Ishikawa (cell line): ENCODE results near the gene AMMECR1L.
A peak's percentile ranks its signal among the peaks of the same experiment; 100 is the strongest.

Experiments used
- CEBPB ChIP-seq: IDR thresholded peaks from 2 replicates; pipeline ENCODE4 v1.6.1; 2012
- CREB1 ChIP-seq: IDR thresholded peaks from 2 replicates; pipeline ENCODE4 v1.6.1; 2012; ENCODE audit warnings: low read depth
- EGR1 ChIP-seq: IDR thresholded peaks from 2 replicates; pipeline ENCODE4 v1.6.1; 2012
- EP300 ChIP-seq: IDR thresholded peaks from 2 replicates; pipeline ENCODE4 v1.6.1; 2012; ENCODE audit warnings: borderline replicate concordance
- FOXM1 ChIP-seq: IDR thresholded peaks from 2 replicates; pipeline ENCODE4 v1.6.1; 2012; ENCODE audit warnings: low read depth, borderline replicate concordance
- NFIC ChIP-seq: IDR thresholded peaks from 2 replicates; pipeline ENCODE4 v1.6.1; 2012
- RAD21 ChIP-seq: IDR thresholded peaks from 2 replicates; pipeline ENCODE4 v1.6.1; 2012; ENCODE audit warnings: low read depth
- TAF1 ChIP-seq: IDR thresholded peaks from 2 replicates; pipeline ENCODE4 v1.6.1; 2012; ENCODE audit warnings: low read depth, mild to moderate bottlenecking
- TCF12 ChIP-seq: IDR thresholded peaks from 2 replicates; pipeline ENCODE4 v1.6.1; 2012; ENCODE audit warnings: low read depth
- TEAD4 ChIP-seq: IDR thresholded peaks from 2 replicates; pipeline ENCODE4 v1.6.1; 2012
- YY1 ChIP-seq: IDR thresholded peaks from 2 replicates; pipeline ENCODE4 v1.6.1; 2012; ENCODE audit warnings: low read depth
- ZBTB7A ChIP-seq: IDR thresholded peaks from 2 replicates; pipeline ENCODE4 v1.6.1; 2012; ENCODE audit warnings: low read depth
- TF ChIP-seq, protein P1 (sequence below): IDR thresholded peaks from 2 replicates; pipeline ENCODE4 v1.6.1; 2012
- TF ChIP-seq, protein P2 (sequence below): IDR thresholded peaks from 2 replicates; pipeline ENCODE4 v1.6.1; 2012
- TF ChIP-seq, protein P3 (sequence below): IDR thresholded peaks from 2 replicates; pipeline ENCODE4 v1.6.1; 2012; ENCODE audit warnings: low read depth, mild to moderate bottlenecking

The AMMECR1L gene

DNA sequence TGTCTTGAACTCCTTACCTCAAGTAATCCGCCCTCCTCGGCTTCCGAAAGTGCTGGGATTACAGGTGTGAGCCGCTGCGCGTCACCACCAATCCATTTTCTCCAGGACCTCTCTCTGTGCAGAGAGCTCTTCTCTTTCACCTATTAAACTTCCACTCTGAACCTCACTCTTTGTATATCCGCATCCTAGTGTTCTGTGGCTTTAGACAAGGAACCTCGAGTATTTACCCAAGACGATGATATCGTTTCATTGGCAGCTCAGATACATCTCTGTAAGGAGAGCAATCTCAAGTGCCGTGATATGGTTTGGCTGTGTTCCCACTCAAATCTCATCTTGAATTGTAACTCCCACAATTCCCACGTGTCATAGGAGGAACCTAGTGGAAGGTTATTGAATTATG is 59.7 kb downstream of the AMMECR1L start:
- no peak for TF ChIP-seq EGR1
- no peak for TF ChIP-seq FOXM1
- TF ChIP-seq CREB1: no peak
- TF ChIP-seq, protein P1, sequence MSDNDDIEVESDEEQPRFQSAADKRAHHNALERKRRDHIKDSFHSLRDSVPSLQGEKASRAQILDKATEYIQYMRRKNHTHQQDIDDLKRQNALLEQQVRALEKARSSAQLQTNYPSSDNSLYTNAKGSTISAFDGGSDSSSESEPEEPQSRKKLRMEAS: no peak
- no peak for TF ChIP-seq TEAD4
- TF ChIP-seq TAF1: no peak
- TF ChIP-seq NFIC: no peak
- TF ChIP-seq, protein P2, sequence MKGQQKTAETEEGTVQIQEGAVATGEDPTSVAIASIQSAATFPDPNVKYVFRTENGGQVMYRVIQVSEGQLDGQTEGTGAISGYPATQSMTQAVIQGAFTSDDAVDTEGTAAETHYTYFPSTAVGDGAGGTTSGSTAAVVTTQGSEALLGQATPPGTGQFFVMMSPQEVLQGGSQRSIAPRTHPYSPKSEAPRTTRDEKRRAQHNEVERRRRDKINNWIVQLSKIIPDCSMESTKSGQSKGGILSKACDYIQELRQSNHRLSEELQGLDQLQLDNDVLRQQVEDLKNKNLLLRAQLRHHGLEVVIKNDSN: no peak
- no peak for TF ChIP-seq TCF12
- no peak for TF ChIP-seq ZBTB7A
- TF ChIP-seq, protein P3, sequence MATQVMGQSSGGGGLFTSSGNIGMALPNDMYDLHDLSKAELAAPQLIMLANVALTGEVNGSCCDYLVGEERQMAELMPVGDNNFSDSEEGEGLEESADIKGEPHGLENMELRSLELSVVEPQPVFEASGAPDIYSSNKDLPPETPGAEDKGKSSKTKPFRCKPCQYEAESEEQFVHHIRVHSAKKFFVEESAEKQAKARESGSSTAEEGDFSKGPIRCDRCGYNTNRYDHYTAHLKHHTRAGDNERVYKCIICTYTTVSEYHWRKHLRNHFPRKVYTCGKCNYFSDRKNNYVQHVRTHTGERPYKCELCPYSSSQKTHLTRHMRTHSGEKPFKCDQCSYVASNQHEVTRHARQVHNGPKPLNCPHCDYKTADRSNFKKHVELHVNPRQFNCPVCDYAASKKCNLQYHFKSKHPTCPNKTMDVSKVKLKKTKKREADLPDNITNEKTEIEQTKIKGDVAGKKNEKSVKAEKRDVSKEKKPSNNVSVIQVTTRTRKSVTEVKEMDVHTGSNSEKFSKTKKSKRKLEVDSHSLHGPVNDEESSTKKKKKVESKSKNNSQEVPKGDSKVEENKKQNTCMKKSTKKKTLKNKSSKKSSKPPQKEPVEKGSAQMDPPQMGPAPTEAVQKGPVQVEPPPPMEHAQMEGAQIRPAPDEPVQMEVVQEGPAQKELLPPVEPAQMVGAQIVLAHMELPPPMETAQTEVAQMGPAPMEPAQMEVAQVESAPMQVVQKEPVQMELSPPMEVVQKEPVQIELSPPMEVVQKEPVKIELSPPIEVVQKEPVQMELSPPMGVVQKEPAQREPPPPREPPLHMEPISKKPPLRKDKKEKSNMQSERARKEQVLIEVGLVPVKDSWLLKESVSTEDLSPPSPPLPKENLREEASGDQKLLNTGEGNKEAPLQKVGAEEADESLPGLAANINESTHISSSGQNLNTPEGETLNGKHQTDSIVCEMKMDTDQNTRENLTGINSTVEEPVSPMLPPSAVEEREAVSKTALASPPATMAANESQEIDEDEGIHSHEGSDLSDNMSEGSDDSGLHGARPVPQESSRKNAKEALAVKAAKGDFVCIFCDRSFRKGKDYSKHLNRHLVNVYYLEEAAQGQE: no peak

DNA sequence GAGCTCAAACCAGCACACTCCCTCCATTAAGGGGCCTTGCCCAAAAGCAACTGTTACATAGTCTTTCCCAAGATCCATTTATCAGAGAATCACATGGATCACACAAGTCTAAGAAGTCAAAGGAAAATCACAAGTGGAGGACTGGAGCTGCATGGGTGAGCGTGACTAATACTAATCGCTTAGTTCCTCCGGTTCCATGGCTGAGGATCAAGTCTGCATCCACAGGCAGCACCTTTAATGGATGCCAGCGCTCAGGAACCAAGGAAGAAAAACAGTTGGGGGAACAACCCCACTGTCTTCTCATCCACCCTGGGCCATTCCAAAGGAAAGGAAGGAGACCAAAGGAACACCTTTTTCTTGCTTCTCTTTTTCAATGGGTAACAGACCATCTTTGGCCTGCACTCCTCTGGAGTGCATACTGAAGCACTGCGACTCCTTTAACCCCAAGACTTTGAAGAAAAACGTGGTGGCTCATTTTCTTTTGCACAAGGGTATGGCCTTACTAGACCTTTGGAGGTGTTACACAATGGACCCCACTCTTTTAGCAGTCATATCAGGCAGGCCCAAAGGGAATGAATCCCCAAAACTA is 65.6 kb downstream of the AMMECR1L start:
- TF ChIP-seq NFIC (no peak), TCF12 (0 out of 2 replicates have a peak, but pooled peaks have one; percentile 23), YY1 (no peak)
- TF ChIP-seq, protein P2: peak; percentile 50

DNA sequence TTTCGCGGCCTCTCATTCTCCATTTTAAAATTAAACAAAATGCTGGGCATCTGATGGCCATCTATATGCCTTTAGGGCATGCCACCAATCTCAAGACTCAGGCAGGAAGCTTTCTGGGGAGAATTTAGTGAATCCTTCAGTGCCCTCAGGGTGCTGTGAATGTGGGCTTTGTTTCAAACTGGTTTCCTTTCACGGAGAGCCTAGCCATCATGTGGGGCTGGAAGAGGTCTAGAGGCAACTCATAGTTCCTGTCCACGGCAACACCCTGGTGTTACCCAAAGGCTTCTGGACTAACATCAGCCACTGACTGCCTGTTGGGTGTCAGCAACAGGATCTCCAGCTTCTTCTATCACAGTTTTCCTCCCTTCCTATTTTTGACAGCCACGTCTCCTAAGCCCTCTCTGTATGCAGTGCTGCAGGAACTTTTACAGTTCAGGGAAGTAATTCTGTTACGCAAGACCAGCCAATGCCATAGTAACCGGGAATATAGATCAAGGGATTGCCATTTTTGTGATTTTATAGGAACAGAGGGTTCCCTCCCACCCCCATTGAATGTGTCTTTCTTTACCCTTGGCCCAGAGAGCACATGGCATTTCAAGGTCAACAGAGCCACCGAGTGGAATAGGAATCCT is 66.8 kb downstream of the AMMECR1L start:
- TF ChIP-seq ZBTB7A (no peak), EP300 (no peak), CEBPB (no peak), YY1 (no peak), TEAD4 (no peak), NFIC (no peak), RAD21 (no peak), FOXM1 (no peak)
- TF ChIP-seq, protein P2: no peak
- TF ChIP-seq, protein P3: no peak

DNA sequence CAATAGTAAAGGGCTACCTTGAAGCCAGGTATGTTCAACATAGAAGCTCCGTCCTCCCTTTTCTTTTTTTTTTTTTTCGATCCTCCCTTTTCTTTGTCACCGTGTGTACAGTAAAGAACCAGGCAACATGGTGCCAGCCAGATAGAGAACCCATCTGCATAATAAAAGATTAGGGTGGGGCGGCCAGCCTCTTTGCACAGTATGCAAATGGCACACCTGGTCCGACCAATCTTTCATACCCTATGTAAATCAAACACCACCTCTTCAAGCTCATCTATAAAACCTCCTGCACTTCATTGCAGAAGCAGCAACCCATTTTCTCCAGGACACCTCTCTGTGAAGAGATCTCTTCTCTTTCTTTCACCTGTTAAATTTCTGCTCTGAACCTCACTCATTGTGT is 67.5 kb downstream of the AMMECR1L start:
- TF ChIP-seq CEBPB (no peak), NFIC (no peak), RAD21 (no peak), CREB1 (no peak), YY1 (no peak), TCF12 (no peak)
- TF ChIP-seq, protein P3: no peak

DNA sequence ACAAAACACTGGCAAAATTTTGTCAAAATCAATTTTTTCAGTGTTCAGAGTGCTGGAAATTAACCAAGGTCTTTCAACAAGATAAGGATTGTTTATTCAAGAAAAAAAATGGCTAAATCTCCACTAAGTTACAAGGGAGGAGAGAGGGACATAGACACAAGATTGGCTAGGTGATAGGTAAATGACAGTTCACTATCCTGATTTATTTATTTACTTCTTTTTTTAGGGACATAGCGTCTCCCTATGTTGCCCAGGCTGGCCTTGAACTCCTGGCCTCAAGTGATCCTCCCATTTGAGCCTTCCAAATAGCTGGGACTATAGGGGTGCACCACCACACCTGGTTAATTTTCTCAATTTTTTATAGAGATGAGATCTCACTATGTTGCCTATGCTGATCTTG is 71.1 kb downstream of the AMMECR1L start:
- no peak for TF ChIP-seq CREB1
- TF ChIP-seq TEAD4: no peak
- TF ChIP-seq, protein P1: no peak
- TF ChIP-seq CEBPB: no peak
- TF ChIP-seq, protein P3: no peak
- TF ChIP-seq EGR1: no peak
- TF ChIP-seq, protein P2: no peak
- no peak for TF ChIP-seq RAD21
- no peak for TF ChIP-seq FOXM1
- TF ChIP-seq NFIC: no peak
- no peak for TF ChIP-seq TAF1
- no peak for TF ChIP-seq EP300
- no peak for TF ChIP-seq TCF12
- TF ChIP-seq YY1: no peak
- TF ChIP-seq ZBTB7A: no peak
